Activated T-cell treated with anti-CD3 and anti-CD28 coated beads, Interleukin-2, amount 50 U/mL, for 48 hours (primary cell): Measurements from ENCODE around the gene ABHD12.
"Not testable (repeated sequence)": the region's sequence is repeated elsewhere in the genome, so short reads cannot be mapped to it uniquely, and the experiment has no call there.

ENCODE experiments used
- DNase-seq, 2 experiments: peaks; one replicate each; pipeline ENCODE4 v3.0.0-alpha.2; 2020

The ABHD12 gene

GRCh38 chr20:25320035-25320800, 70.4 kb downstream of the ABHD12 start:
- DNase-seq: peak in 1 of 2 experiments; percentile 0

GRCh38 chr20:25319241-25320034, 71.2 kb downstream of the ABHD12 start:
- DNase-seq: peak in 1 of 2 experiments; percentile 13

- peak in 1 of 2 experiments; percentile 16 for DNase-seq
Observed at GRCh38 chr20:25318471-25319240, 72.0 kb downstream of the ABHD12 start.

GRCh38 chr20:25317351-25318075, 73.1 kb downstream of the ABHD12 start:
- peak; percentile 7 to 8 for DNase-seq

GRCh38 chr20:25316506-25317190, 74.0 kb downstream of the ABHD12 start:
- DNase-seq: peak; percentile 0 to 7

GRCh38 chr20:25315418-25316210, 75.0 kb downstream of the ABHD12 start:
- DNase-seq: peak; percentile 1 to 5

- peak in 1 of 2 experiments; percentile 7 for DNase-seq
Observed at GRCh38 chr20:25314497-25315417, 75.9 kb downstream of the ABHD12 start.

- DNase-seq: no peak
Observed at GRCh38 chr20:25313593-25313992, 77.0 kb downstream of the ABHD12 start.

- DNase-seq: not testable (repeated sequence)
Observed at GRCh38 chr20:25312716-25313115, 77.9 kb downstream of the ABHD12 start.

GRCh38 chr20:25310921-25311728, 79.5 kb downstream of the ABHD12 start:
- no peak for DNase-seq

- peak; percentile 65 to 69 for DNase-seq
Observed at GRCh38 chr20:25310268-25310920, 80.2 kb downstream of the ABHD12 start.

GRCh38 chr20:25309395-25310267, 81.0 kb downstream of the ABHD12 start:
- no peak for DNase-seq

- DNase-seq: no peak
Observed at GRCh38 chr20:25308671-25309394, 81.8 kb downstream of the ABHD12 start.

- no peak for DNase-seq
Observed at GRCh38 chr20:25308083-25308491, 82.5 kb downstream of the ABHD12 start.

GRCh38 chr20:25306991-25307903, 83.4 kb downstream of the ABHD12 start:
- no peak for DNase-seq
